HEK293T (cell line): ENCODE results near the gene MRPL45.
A peak's percentile ranks its signal among the peaks of the same experiment; 100 is the strongest.

Source experiments
- CTCF ChIA-PET: fragments of 350-600 bp; formaldehyde crosslinking; extraction: SDS; loops from one replicate; lab custom pipeline; 2021; ENCODE audit warnings: antibody characterized with exemption, inconsistent platforms; lab: Yijun Ruan, JAX
- POLR2A ChIA-PET: fragments of 350-600 bp; formaldehyde crosslinking; extraction: SDS; loops from one replicate; lab custom pipeline; 2020; ENCODE audit warnings: antibody characterized with exemption, inconsistent platforms; lab: Yijun Ruan, JAX
- DNase-seq: peaks from one replicate; pipeline ENCODE4 v3.0.0; 2012; ENCODE audit warnings: mixed read lengths; ENCODE audit errors: extremely low spot score
- ARNT ChIP-seq: fragments of 450-650 bp; IDR thresholded peaks from 2 replicates; pipeline ENCODE4 v1.6.1; 2017; ENCODE audit warnings: mild to moderate bottlenecking
- BHLHE40 ChIP-seq: fragments of 450-650 bp; IDR thresholded peaks from 2 replicates; pipeline ENCODE4 v1.6.1; 2016; ENCODE audit warnings: mild to moderate bottlenecking, moderate library complexity, borderline replicate concordance
- CTBP1 ChIP-seq: fragments of 450-650 bp; IDR thresholded peaks from 2 replicates; pipeline ENCODE4 v1.6.1; 2016; ENCODE audit warnings: borderline replicate concordance
- ELF4 ChIP-seq: fragments of 450-650 bp; IDR thresholded peaks from 2 replicates; pipeline ENCODE4 v1.6.1; 2017; ENCODE audit warnings: antibody characterized with exemption
- FOXA1 ChIP-seq: fragments of 450-650 bp; IDR thresholded peaks from 2 replicates; pipeline ENCODE4 v1.6.1; 2016; ENCODE audit warnings: mild to moderate bottlenecking
- FOXK2 ChIP-seq: fragments of 450-650 bp; IDR thresholded peaks from 2 replicates; pipeline ENCODE4 v1.6.1; 2016; ENCODE audit warnings: mild to moderate bottlenecking
- FOXM1 ChIP-seq: fragments of 450-650 bp; IDR thresholded peaks from 2 replicates; pipeline ENCODE4 v1.6.1; 2017; ENCODE audit warnings: mild to moderate bottlenecking, borderline replicate concordance
- HDGF ChIP-seq: fragments of 450-650 bp; IDR thresholded peaks from 2 replicates; pipeline ENCODE4 v1.6.1; 2017; ENCODE audit warnings: antibody characterized with exemption, borderline replicate concordance
- L3MBTL2 ChIP-seq: fragments of 450-650 bp; conservative IDR thresholded peaks from 2 replicates; pipeline ENCODE4 v1.6.1; 2016; ENCODE audit warnings: mild to moderate bottlenecking
- LEF1 ChIP-seq: fragments of 450-650 bp; IDR thresholded peaks from 2 replicates; pipeline ENCODE4 v1.6.1; 2017; ENCODE audit warnings: mild to moderate bottlenecking, borderline replicate concordance
- NFRKB ChIP-seq: fragments of 450-650 bp; IDR thresholded peaks from 2 replicates; pipeline ENCODE4 v1.6.1; 2016; ENCODE audit warnings: mild to moderate bottlenecking, moderate library complexity
- SP1 ChIP-seq: fragments of 450-650 bp; IDR thresholded peaks from 2 replicates; pipeline ENCODE4 v1.6.1; 2017
- SUZ12 ChIP-seq: fragments of 450-650 bp; IDR thresholded peaks from 2 replicates; pipeline ENCODE4 v1.6.1; 2016; ENCODE audit warnings: mild to moderate bottlenecking
- TARDBP ChIP-seq: fragments of 450-650 bp; IDR thresholded peaks from 2 replicates; pipeline ENCODE4 v1.6.1; 2016
- ZNF384 ChIP-seq: fragments of 450-650 bp; IDR thresholded peaks from 2 replicates; pipeline ENCODE4 v1.6.1; 2016
- TF ChIP-seq, protein P1 (sequence below): fragments of 450-650 bp; IDR thresholded peaks from 2 replicates; pipeline ENCODE4 v1.6.1; 2016

MRPL45 gene

DNA sequence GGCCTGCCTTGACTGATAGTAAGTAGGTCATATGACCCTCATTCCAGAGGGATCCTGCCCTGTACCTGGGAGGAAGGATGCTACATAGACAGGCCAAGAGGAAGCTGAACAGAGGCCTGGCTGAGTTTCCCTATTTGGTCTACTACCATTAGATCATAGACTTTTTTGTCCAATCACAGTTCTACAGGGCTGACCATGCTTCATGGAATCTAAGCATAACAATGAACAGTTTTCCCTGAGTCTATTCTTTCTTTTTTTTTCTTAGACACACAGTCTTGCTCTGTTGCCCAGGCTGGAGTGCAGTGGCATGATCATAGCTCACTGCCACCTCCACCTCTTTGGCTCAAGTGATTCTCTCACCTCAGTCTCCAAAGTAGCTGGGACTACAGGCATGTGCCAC is 42.9 kb downstream of the MRPL45 start:
- no peak for TF ChIP-seq CTBP1
- TF ChIP-seq FOXM1, result no peak
- no peak for TF ChIP-seq LEF1
- no peak for TF ChIP-seq SP1
- no peak for TF ChIP-seq L3MBTL2
- TF ChIP-seq NFRKB, result no peak
- TF ChIP-seq, protein P1, sequence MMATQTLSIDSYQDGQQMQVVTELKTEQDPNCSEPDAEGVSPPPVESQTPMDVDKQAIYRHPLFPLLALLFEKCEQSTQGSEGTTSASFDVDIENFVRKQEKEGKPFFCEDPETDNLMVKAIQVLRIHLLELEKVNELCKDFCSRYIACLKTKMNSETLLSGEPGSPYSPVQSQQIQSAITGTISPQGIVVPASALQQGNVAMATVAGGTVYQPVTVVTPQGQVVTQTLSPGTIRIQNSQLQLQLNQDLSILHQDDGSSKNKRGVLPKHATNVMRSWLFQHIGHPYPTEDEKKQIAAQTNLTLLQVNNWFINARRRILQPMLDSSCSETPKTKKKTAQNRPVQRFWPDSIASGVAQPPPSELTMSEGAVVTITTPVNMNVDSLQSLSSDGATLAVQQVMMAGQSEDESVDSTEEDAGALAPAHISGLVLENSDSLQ, result no peak
- TF ChIP-seq BHLHE40, result no peak
- no peak for TF ChIP-seq ZNF384
- no peak for TF ChIP-seq HDGF
- TF ChIP-seq SUZ12, result no peak
- TF ChIP-seq FOXK2, result no peak
- no peak for TF ChIP-seq ARNT
- no peak for TF ChIP-seq TARDBP
- TF ChIP-seq FOXA1, result no peak
- no peak for TF ChIP-seq ELF4
- no peak for DNase-seq
- ChIA-PET POLR2A (interaction anchor here (2.4 to 2.9 kb wide), 2 partner anchors 10 to 12 kb away, joined by 7 to 11 read pairs; partner anchors contain the start of gene SOCS7), CTCF (interaction anchor here (0.7 to 3.9 kb wide), 2 partner anchors 9 to 10 kb away, joined by 4 to 20 read pairs; no protein-coding TSS in a partner anchor)

- ChIA-PET CTCF (interaction anchor here (0.6 to 3.9 kb wide), 4 partner anchors 8 to 526 kb away, joined by 3 to 20 read pairs (median 8); no protein-coding TSS in a partner anchor), POLR2A (interaction anchor here (0.7 to 2.4 kb wide), 5 partner anchors 8 to 74 kb away, joined by 3 to 8 read pairs (median 4); partner anchors contain the start of gene SOCS7)
- TF ChIP-seq CTBP1 (no peak), SUZ12 (no peak), HDGF (no peak), NFRKB (no peak), L3MBTL2 (no peak), ELF4 (no peak)
- TF ChIP-seq, protein P1, result no peak
- DNase-seq, result peak; percentile 28
Observed at GRCh38 chr17:38341035-38341721, 44.2 kb downstream of the MRPL45 start.

GRCh38 chr17:38342886-38343607 is 46.1 kb downstream of the MRPL45 start:
- TF ChIP-seq LEF1 (no peak), ARNT (no peak), FOXM1 (no peak), L3MBTL2 (no peak), CTBP1 (no peak)
- POLR2A ChIA-PET, result interaction anchor here (0.9 kb wide), 1 partner anchor 10 kb away, joined by 3 read pairs; no protein-coding TSS in a partner anchor
- DNase-seq, result no peak
- CTCF ChIA-PET, result interaction anchor here (1.5 to 2.2 kb wide), 2 partner anchors 10 to 61 kb away, joined by 4 to 12 read pairs; no protein-coding TSS in a partner anchor

GRCh38 chr17:38343608-38344419 is 46.8 kb downstream of the MRPL45 start, which contains the start of gene GPR179:
TSS of gene GPR179 (minus strand) at chr17:38343956. CDS start at chr17:38343789, 167 bp downstream.
- DNase-seq, result no peak
- TF ChIP-seq CTBP1 (no peak), FOXA1 (no peak), ZNF384 (no peak), LEF1 (no peak), NFRKB (no peak), SUZ12 (no peak), FOXM1 (no peak)
- TF ChIP-seq, protein P1, result no peak
- CTCF ChIA-PET, result interaction anchor here (0.6 to 2.2 kb wide), 3 partner anchors 10 to 142 kb away, joined by 3 to 12 read pairs (median 4); no protein-coding TSS in a partner anchor
- POLR2A ChIA-PET, result interaction anchor here (0.9 kb wide), 1 partner anchor 9 kb away, joined by 3 read pairs; no protein-coding TSS in a partner anchor

DNA sequence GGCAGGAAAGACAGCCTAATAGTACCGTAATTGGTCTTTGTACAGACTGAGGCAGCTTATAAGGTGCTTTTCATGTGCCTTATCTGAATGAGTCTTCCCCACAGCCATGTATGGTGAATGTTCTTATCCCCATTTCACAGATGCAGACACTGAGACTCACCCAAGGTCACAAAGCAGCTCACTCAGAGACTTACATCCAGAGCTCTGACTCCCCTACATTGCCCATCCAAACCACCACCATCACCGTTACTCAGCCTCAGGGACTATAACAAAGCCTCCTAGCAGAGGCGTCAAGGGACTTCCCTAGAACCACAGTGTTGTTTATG is 47.4 kb downstream of the MRPL45 start:
- CTCF ChIA-PET, result interaction anchor here (0.6 to 2.4 kb wide), 3 partner anchors 11 to 142 kb away, joined by 3 to 9 read pairs (median 4); no protein-coding TSS in a partner anchor

More for the DNA sequence above, 47.4 kb downstream of the MRPL45 start:
- POLR2A ChIA-PET, result interaction anchor here (0.9 kb wide), 1 partner anchor 9 kb away, joined by 3 read pairs; no protein-coding TSS in a partner anchor
- TF ChIP-seq NFRKB, result no peak
- no peak for DNase-seq
